IPS-11a (cell line): ENCODE results near the gene APPL1.
A peak's percentile ranks its signal among the peaks of the same experiment; 100 is the strongest.

Experiments used
- H3K4me3 ChIP-seq: one replicate; pipeline ENCODE4 v1.5.1; 2013; ENCODE audit warnings: low read depth, low read length, control low read depth

The APPL1 gene

GRCh38 chr3:57227204-57227929 is at the start of gene APPL1:
Gene APPL1 (plus strand): TSS chr3:57227729. CDS start chr3:57227884, 155 bp downstream.
- H3K4me3 ChIP-seq: peak within 1 kb of the TSS; percentile 88

GRCh38 chr3:57179580-57180410 is 47.7 kb upstream of the APPL1 start:
- H3K4me3 ChIP-seq: no peak overlapping the region

GRCh38 chr3:57184526-57184925 is 43.0 kb upstream of the APPL1 start:
- H3K4me3 ChIP-seq: no peak overlapping the region

DNA sequence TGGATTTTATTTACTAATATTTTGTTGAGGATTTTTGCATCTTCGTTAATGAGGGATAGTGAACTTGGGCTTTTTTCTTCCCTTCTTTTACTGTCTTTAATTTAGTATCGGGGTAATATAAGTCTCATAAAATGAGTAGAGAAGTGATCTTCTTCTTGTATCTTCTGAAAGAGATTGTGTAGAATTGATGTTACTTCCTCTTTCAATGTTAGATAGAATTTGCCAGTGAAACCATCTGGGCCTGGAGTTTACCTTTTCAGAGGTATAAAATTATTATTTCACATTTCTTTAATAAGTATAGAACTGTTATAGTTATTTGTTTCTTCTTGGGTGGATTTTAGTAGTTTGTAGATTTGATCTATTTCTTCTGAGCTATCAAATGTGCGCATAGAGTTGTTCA is 35.5 kb upstream of the APPL1 start:
- H3K4me3 ChIP-seq: no peak overlapping the region

GRCh38 chr3:57194641-57195040 is 32.9 kb upstream of the APPL1 start:
- H3K4me3 ChIP-seq: no peak overlapping the region

- peak within 1 kb of the TSS; percentile 14 for H3K4me3 ChIP-seq
These were observed 27.6 kb upstream of the APPL1 start, which contains the start of gene HESX1 for GRCh38 chr3:57199895-57200297. Gene HESX1 (minus strand): TSS chr3:57199978. CDS start chr3:57199918, 60 bp downstream.

DNA sequence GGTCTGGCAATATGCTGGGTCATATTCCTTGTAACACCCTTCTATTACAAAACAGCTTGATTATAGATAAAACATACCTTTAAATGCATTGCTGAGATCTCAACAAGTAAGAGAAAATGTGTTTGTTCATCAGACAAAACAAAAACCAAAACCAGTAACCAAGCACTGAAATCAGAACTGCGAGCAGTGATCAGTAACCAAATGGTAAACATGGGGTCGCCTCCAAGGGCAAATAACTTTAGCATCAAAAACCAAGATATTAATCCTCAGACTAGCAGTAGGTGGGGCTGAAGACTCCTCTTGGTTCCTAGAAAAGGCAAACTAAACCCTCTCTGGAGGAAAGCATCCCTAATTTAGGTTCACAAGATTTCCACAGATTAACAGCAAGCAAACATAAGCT is 21.1 kb upstream of the APPL1 start:
- H3K4me3 ChIP-seq: no peak overlapping the region

GRCh38 chr3:57221883-57222282 is 5.6 kb upstream of the APPL1 start:
- H3K4me3 ChIP-seq: no peak overlapping the region

DNA sequence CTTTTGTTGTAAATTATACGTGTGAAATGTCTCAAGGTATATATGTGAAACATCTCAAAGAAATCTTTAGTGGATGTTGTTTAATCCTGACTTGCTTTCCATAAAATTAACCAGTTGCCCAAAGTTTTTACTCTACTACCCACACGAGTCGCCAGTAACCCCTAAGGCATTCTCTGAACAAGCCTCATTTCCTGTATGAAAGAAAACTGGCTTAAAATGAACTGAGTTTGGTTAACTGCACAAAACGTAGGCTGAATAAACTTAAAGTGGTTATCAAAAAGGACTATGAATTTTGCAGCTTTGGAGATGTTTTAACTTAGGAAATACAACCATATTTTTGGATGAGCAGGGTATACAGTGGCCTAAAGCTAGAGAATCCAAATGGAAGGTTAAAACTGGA is 2.7 kb upstream of the APPL1 start:
- H3K4me3 ChIP-seq: no peak overlapping the region

DNA sequence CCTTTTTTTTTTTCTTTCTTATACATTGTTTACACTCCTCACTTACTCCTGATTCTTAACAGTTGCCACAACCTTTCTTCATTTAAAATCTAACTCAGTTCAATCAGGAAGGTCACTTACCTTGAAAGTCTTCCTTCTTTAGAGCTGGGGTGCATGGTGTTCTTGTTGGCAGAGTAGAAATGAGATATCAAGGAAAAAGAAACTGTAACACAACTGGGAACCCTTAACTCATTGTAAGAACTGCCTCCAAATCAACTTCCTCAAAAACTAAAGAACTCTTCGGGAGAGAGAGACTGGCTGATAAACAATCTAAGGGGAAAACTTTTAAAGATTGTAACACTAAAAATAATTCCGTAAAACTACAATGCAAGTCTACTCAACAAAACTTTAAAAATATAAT is 1.4 kb upstream of the APPL1 start:
- no peak overlapping the region for H3K4me3 ChIP-seq

- H3K4me3 ChIP-seq: peak overlapping the region; percentile 88
These were observed 612 bp downstream of the APPL1 start for GRCh38 chr3:57227930-57228751.

- H3K4me3 ChIP-seq: no peak overlapping the region
These were observed 2.5 kb downstream of the APPL1 start for GRCh38 chr3:57230006-57230405.

- no peak overlapping the region for H3K4me3 ChIP-seq
These were observed 6.3 kb downstream of the APPL1 start for GRCh38 chr3:57233799-57234198.

- no peak overlapping the region for H3K4me3 ChIP-seq
These were observed 7.4 kb downstream of the APPL1 start for GRCh38 chr3:57234613-57235575.

DNA sequence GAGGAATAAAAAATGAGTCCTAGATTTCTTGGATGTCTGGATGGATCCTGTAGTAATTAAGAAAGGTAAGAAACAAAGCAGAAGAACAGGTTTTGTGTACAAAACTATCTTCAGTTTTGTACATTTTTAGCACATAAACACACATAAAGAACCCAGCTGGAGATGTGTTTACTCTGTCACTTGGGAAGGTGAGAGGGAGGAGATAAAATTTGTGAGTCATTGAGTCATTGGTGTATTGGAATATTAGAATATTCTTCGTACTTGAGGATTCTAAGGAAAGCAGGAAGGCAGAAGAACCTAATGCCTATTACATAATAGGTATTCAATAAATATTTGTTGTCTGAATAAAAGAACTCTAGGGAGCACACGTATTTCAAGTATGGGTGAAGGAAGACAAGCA is 17.4 kb downstream of the APPL1 start:
- H3K4me3 ChIP-seq: no peak overlapping the region

DNA sequence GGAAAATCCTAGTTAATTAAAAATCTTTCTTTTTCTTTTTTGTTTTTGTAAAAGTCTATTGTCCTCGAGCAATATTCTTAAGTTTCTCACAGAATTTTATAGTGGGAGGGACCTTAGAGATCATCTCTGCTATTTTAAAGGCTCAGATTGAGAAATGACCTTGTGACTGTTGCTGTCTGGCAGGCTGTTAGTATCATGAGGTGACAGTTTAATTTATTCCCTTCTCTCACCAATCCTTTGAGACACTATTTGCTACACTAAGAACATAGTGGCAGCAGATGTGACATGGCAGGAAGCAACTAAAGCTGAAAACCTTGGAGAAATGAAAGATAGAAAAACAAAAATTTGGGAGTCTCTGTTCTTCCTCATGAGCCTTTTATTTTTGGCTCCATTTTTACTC is 24.9 kb downstream of the APPL1 start:
- H3K4me3 ChIP-seq: no peak overlapping the region

DNA sequence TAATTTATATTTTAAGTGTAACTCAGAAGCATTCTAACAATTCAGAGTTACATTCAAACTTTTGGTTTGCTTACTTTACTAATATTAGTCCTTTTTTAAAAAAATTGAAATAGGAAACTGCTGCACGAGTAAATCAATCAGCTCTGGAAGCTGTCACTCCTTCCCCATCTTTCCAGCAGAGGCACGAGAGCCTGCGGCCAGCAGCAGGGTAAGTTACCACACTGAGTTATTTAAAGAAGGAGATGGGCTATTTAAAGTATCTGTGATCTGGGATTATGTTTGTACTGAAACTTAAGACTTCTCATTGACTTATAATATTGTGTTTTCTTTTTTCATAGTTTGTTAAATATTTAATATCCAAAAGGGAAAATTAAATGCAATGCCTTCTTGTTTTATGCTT is 29.3 kb downstream of the APPL1 start:
- no peak overlapping the region for H3K4me3 ChIP-seq

GRCh38 chr3:57257678-57258077 is 30.1 kb downstream of the APPL1 start:
- no peak overlapping the region for H3K4me3 ChIP-seq

GRCh38 chr3:57261119-57261518 is 33.6 kb downstream of the APPL1 start:
- no peak overlapping the region for H3K4me3 ChIP-seq

GRCh38 chr3:57261929-57262328 is 34.4 kb downstream of the APPL1 start:
- no peak overlapping the region for H3K4me3 ChIP-seq
